Nephron progenitor cell (in vitro differentiated cells): ENCODE results near the gene SPG11.

Experiments
- DNase-seq: peaks from one replicate; pipeline ENCODE4 v3.0.0; 2021
- H3K27ac Mint-ChIP-seq: 2 replicates; pipeline ENCODE4 v1.8.0; 2021; ENCODE audit warnings: mild to moderate bottlenecking, moderate library complexity, mixed read lengths
- H3K27me3 Mint-ChIP-seq: 2 replicates; pipeline ENCODE4 v1.8.0; 2021; ENCODE audit warnings: mild to moderate bottlenecking, low read depth, mixed read lengths; ENCODE audit not compliant: poor library complexity
- H3K36me3 Mint-ChIP-seq: 2 replicates; pipeline ENCODE4 v1.8.0; 2021; ENCODE audit warnings: low read depth, mixed read lengths
- H3K4me1 Mint-ChIP-seq: 2 replicates; pipeline ENCODE4 v1.8.0; 2021; ENCODE audit warnings: mixed read lengths
- H3K4me3 Mint-ChIP-seq: 2 replicates; pipeline ENCODE4 v1.8.0; 2021; ENCODE audit warnings: mild to moderate bottlenecking, moderate library complexity, mixed read lengths
- H3K9me3 Mint-ChIP-seq: 2 replicates; pipeline ENCODE4 v1.8.0; 2021; ENCODE audit warnings: mild to moderate bottlenecking, moderate library complexity, mixed read lengths
- CTCF ChIP-seq: fragments of 200-600 bp; sonication (generic); IDR thresholded peaks from 2 replicates; pipeline ENCODE4 v1.5.0; 2021; ENCODE audit warnings: antibody characterized with exemption

Gene SPG11

GRCh38 chr15:44588541-44588940 is 74.9 kb downstream of the SPG11 start:
- H3K4me1 Mint-ChIP-seq, result no peaks in the 10 kb centered on the region

GRCh38 chr15:44585633-44586032 is 77.8 kb downstream of the SPG11 start:
- DNase-seq, result no peak
- Mint-ChIP-seq H3K36me3 (peaks cover 87% of the 10 kb centered on the region), H3K9me3 (no peaks in the 10 kb centered on the region), H3K4me1 (no peaks in the 10 kb centered on the region), H3K27me3 (peaks cover 4% of the 10 kb centered on the region), H3K4me3 (no peak overlapping the region), H3K27ac (no peak overlapping the region)
- TF ChIP-seq CTCF, result no peak

More at GRCh38 chr15:44588541-44588940, 74.9 kb downstream of the SPG11 start:
- H3K27ac Mint-ChIP-seq, result no peak overlapping the region
- no peaks in the 10 kb centered on the region for H3K9me3 Mint-ChIP-seq
- DNase-seq, result no peak
- H3K27me3 Mint-ChIP-seq, result peaks cover 4% of the 10 kb centered on the region
- H3K36me3 Mint-ChIP-seq, result peaks cover 68% of the 10 kb centered on the region
- no peak overlapping the region for H3K4me3 Mint-ChIP-seq
- no peak for TF ChIP-seq CTCF

- peak; percentile 10 for DNase-seq
- no peak overlapping the region for H3K27ac Mint-ChIP-seq
- no peaks in the 10 kb centered on the region for H3K9me3 Mint-ChIP-seq
- H3K36me3 Mint-ChIP-seq, result peaks cover 85% of the 10 kb centered on the region
- no peak overlapping the region for H3K4me3 Mint-ChIP-seq
- TF ChIP-seq CTCF, result peak; percentile 21
- peaks cover 4% of the 10 kb centered on the region for H3K27me3 Mint-ChIP-seq
- H3K4me1 Mint-ChIP-seq, result no peaks in the 10 kb centered on the region
These were observed 79.2 kb downstream of the SPG11 start for GRCh38 chr15:44584162-44584749.

GRCh38 chr15:44580105-44580504 is 83.4 kb downstream of the SPG11 start:
- TF ChIP-seq CTCF, result no peak
- DNase-seq, result no peak
- no peaks in the 10 kb centered on the region for H3K4me1 Mint-ChIP-seq
- no peaks in the 10 kb centered on the region for H3K27me3 Mint-ChIP-seq
- H3K4me3 Mint-ChIP-seq, result no peak overlapping the region
- peaks cover 67% of the 10 kb centered on the region for H3K36me3 Mint-ChIP-seq
- no peak overlapping the region for H3K27ac Mint-ChIP-seq
- H3K9me3 Mint-ChIP-seq, result no peaks in the 10 kb centered on the region

- no peak for DNase-seq
- Mint-ChIP-seq H3K9me3 (no peaks in the 10 kb centered on the region), H3K36me3 (peaks cover 59% of the 10 kb centered on the region), H3K27ac (peak overlapping the region; percentile 60), H3K4me1 (no peaks in the 10 kb centered on the region), H3K4me3 (no peak overlapping the region), H3K27me3 (no peaks in the 10 kb centered on the region)
- no peak for TF ChIP-seq CTCF
These were observed 88.7 kb downstream of the SPG11 start for GRCh38 chr15:44574734-44575133.

- no peak for TF ChIP-seq CTCF
- Mint-ChIP-seq H3K27me3 (no peaks in the 10 kb centered on the region), H3K27ac (no peak overlapping the region), H3K36me3 (peaks cover 65% of the 10 kb centered on the region), H3K4me1 (no peaks in the 10 kb centered on the region), H3K4me3 (no peak overlapping the region), H3K9me3 (no peaks in the 10 kb centered on the region)
- no peak for DNase-seq
These were observed 90.1 kb downstream of the SPG11 start for GRCh38 chr15:44573386-44573785.
